ENCODE measurements around the gene CRELD2.

CRELD2 gene

GRCh38 chr22:49896201-49896600 lies 22.2 kb upstream of the CRELD2 start:
- Histone ChIP-seq H3K27ac (ENCODE audit: low read length) (no peak overlapping the region), H3K9ac (ENCODE audit: low read depth, low read length) (no peak overlapping the region), H3K27me3 (ENCODE audit: insufficient read depth, low read length, poor library complexity) (no peaks in the 10 kb centered on the region)

GRCh38 chr22:49897015-49897684 lies 21.3 kb upstream of the CRELD2 start:
- H3K4me3 ChIP-seq (ENCODE audit: low read depth in 1 of 2, low read length in 2 of 2) = no peak overlapping the region
- no peaks in the 10 kb centered on the region for H3K9me3 ChIP-seq (ENCODE audit: insufficient read depth, low read length, severe bottlenecking)
- no peak overlapping the region for H3K9ac ChIP-seq (ENCODE audit: low read depth, low read length)
- H3K27ac ChIP-seq (ENCODE audit: low read length) = no peak overlapping the region
- no peaks in the 10 kb centered on the region for H3K27me3 ChIP-seq (ENCODE audit: insufficient read depth, low read length, poor library complexity)
- DNase-seq (no peak), ATAC-seq (ENCODE audit: insufficient read depth, low read depth) (no peak)
- H3K36me3 ChIP-seq (ENCODE audit: insufficient read depth, low read length) = peaks cover 47% of the 10 kb centered on the region
- H2AFZ ChIP-seq (ENCODE audit: low read depth, low read length) = no peak overlapping the region
- H3K4me2 ChIP-seq (ENCODE audit: insufficient read depth, low read length) = no peak overlapping the region
- no peaks in the 10 kb centered on the region for H3K4me1 ChIP-seq (ENCODE audit: insufficient read depth, low read length)
- H4K20me1 ChIP-seq (ENCODE audit: insufficient read depth, low read length) = peaks cover 18% of the 10 kb centered on the region
- peaks cover 2% of the 10 kb centered on the region; the same call in 1 of the 2 replicates for H3K79me2 ChIP-seq (ENCODE audit: insufficient read depth, low read length)
- TF ChIP-seq EZH2 (IDR thresholded peaks at IDR 0.05; ENCODE audit: borderline replicate concordance, low read depth, low read length, severe bottlenecking) = no peak
- no peak for TF ChIP-seq CTCF (IDR thresholded peaks at IDR 0.05; ENCODE audit: borderline replicate concordance, extremely low read depth, low read length, poor library complexity, severe bottlenecking)

More at GRCh38 chr22:49896201-49896600, 22.2 kb upstream of the CRELD2 start:
- Histone ChIP-seq H3K4me3 (ENCODE audit: low read depth in 1 of 2, low read length in 2 of 2) (no peak overlapping the region), H3K4me1 (ENCODE audit: insufficient read depth, low read length) (no peaks in the 10 kb centered on the region), H2AFZ (ENCODE audit: low read depth, low read length) (no peak overlapping the region), H3K79me2 (ENCODE audit: insufficient read depth, low read length) (peaks cover 2% of the 10 kb centered on the region; the same call in 1 of the 2 replicates), H3K4me2 (ENCODE audit: insufficient read depth, low read length) (no peak overlapping the region), H3K9me3 (ENCODE audit: insufficient read depth, low read length, severe bottlenecking) (no peaks in the 10 kb centered on the region), H3K36me3 (ENCODE audit: insufficient read depth, low read length) (peaks cover 43% of the 10 kb centered on the region), H4K20me1 (ENCODE audit: insufficient read depth, low read length) (peaks cover 8% of the 10 kb centered on the region)
- TF ChIP-seq EZH2 (IDR thresholded peaks at IDR 0.05; ENCODE audit: borderline replicate concordance, low read depth, low read length, severe bottlenecking) (no peak), CTCF (IDR thresholded peaks at IDR 0.05; ENCODE audit: borderline replicate concordance, extremely low read depth, low read length, poor library complexity, severe bottlenecking) (no peak)
- no peak for DNase-seq
- no peak for ATAC-seq (ENCODE audit: insufficient read depth, low read depth)

- Histone ChIP-seq H3K9me3 (ENCODE audit: insufficient read depth, low read length, severe bottlenecking) (no peaks in the 10 kb centered on the region), H3K4me2 (ENCODE audit: insufficient read depth, low read length) (no peak overlapping the region), H2AFZ (ENCODE audit: low read depth, low read length) (no peak overlapping the region), H4K20me1 (ENCODE audit: insufficient read depth, low read length) (peaks cover 34% of the 10 kb centered on the region), H3K9ac (ENCODE audit: low read depth, low read length) (no peak overlapping the region), H3K4me1 (ENCODE audit: insufficient read depth, low read length) (no peaks in the 10 kb centered on the region), H3K36me3 (ENCODE audit: insufficient read depth, low read length) (peaks cover 61% of the 10 kb centered on the region), H3K79me2 (ENCODE audit: insufficient read depth, low read length) (peaks cover 2% of the 10 kb centered on the region; the same call in 1 of the 2 replicates), H3K27ac (ENCODE audit: low read length) (no peak overlapping the region), H3K27me3 (ENCODE audit: insufficient read depth, low read length, poor library complexity) (no peaks in the 10 kb centered on the region), H3K4me3 (ENCODE audit: low read depth in 1 of 2, low read length in 2 of 2) (no peak overlapping the region)
- DNase-seq (no peak), ATAC-seq (ENCODE audit: insufficient read depth, low read depth) (no peak)
- TF ChIP-seq CTCF (IDR thresholded peaks at IDR 0.05; ENCODE audit: borderline replicate concordance, extremely low read depth, low read length, poor library complexity, severe bottlenecking) = no peak
- no peak for TF ChIP-seq EZH2 (IDR thresholded peaks at IDR 0.05; ENCODE audit: borderline replicate concordance, low read depth, low read length, severe bottlenecking)
Observed at GRCh38 chr22:49899530-49899929, 18.9 kb upstream of the CRELD2 start.
